H1 (cell line): ENCODE measurements around the gene DEFB110. TPM values are rescaled to one million over a fixed set of nuclear protein-coding genes. Genes with fewer than 3 reads are reported as not detected.

Experiments used
- CTCF ChIA-PET: fragments of 300-600 bp; sonication (Branson Sonifier 250); formaldehyde crosslinking; loops from one replicate; lab custom pipeline; 2021; ENCODE audit not compliant: partially characterized antibody; lab: Charles Lee
- POLR2A ChIA-PET: fragments of 300-600 bp; sonication (Branson Sonifier 250); formaldehyde crosslinking; loops from one replicate; lab custom pipeline; 2021; ENCODE audit warnings: inconsistent platforms; ENCODE audit not compliant: partially characterized antibody; lab: Charles Lee
- DNase-seq, 2 experiments: peaks; one replicate each; pipeline versions ENCODE4 v3.0.0 to v3.0.0-alpha.2; 2010 to 2022; ENCODE audit warnings: low spot score in 2 of 2, low read depth in 1 of 2, mixed read lengths in 1 of 2
- FAIRE-seq: peaks from 2 replicates; lab custom pipeline; 2011; peaks lifted over from hg19 to GRCh38; lab: Jason Lieb, UNC
- H2AFZ ChIP-seq: 2 replicates; pipeline ENCODE4 v1.8.1; 2012; ENCODE audit warnings: low read length, inconsistent platforms
- H2AK5ac ChIP-seq: 2 replicates; pipeline ENCODE4 v1.6.1; 2013; ENCODE audit warnings: low read depth, low read length
- H2BK120ac ChIP-seq: replicated peaks from 2 replicates; pipeline ENCODE3; 2013; ENCODE audit warnings: low read depth, low read length, inconsistent platforms
- H2BK12ac ChIP-seq: 2 replicates; pipeline ENCODE4 v1.6.1; 2013; ENCODE audit warnings: low read depth, low read length
- H2BK15ac ChIP-seq: 2 replicates; pipeline ENCODE4 v1.6.1; 2013; ENCODE audit warnings: low read length
- H2BK20ac ChIP-seq: 2 replicates; pipeline ENCODE4 v1.6.1; 2013; ENCODE audit warnings: low read length
- H2BK5ac ChIP-seq: 2 replicates; pipeline ENCODE4 v1.6.1; 2013; ENCODE audit warnings: low read depth, low read length
- H3K14ac ChIP-seq: 2 replicates; pipeline ENCODE4 v1.6.1; 2013; ENCODE audit warnings: inconsistent platforms; ENCODE audit not compliant: insufficient read length
- H3K18ac ChIP-seq: 2 replicates; pipeline ENCODE4 v1.6.1; 2013; ENCODE audit warnings: low read length; ENCODE audit errors: extremely low read depth
- H3K23ac ChIP-seq: 2 replicates; pipeline ENCODE4 v1.6.1; 2013; ENCODE audit warnings: inconsistent platforms; ENCODE audit not compliant: insufficient read length
- H3K23me2 ChIP-seq: 2 replicates; pipeline ENCODE4 v1.6.1; 2013; ENCODE audit warnings: low read depth, low read length
- H3K27ac ChIP-seq: 2 replicates; pipeline ENCODE4 v1.6.1; 2011; ENCODE audit warnings: low read depth, low read length, inconsistent platforms
- H3K27me3 ChIP-seq, 4 experiments: replicated peaks in 1 of 4; 1 replicate in 1 of 4; 2 replicates in 3 of 4; pipeline versions ENCODE4 v1.6.1 to v1.8.1; 2011 to 2013; ENCODE audit warnings: low read length in 3 of 4, mild to moderate bottlenecking in 3 of 4, inconsistent platforms in 2 of 4, mixed read lengths in 2 of 4, moderate library complexity in 1 of 4; ENCODE audit not compliant: control insufficient read depth in 3 of 4, insufficient read depth in 3 of 4; ENCODE audit errors: extremely low read depth in 1 of 4
- H3K36me3 ChIP-seq, 4 experiments: 2 replicates each; pipeline versions ENCODE4 v1.6.1 to v1.8.1; 2011 to 2013; ENCODE audit warnings: mild to moderate bottlenecking in 4 of 4, low read length in 3 of 4, moderate library complexity in 2 of 4, control low read depth in 1 of 4, inconsistent platforms in 1 of 4; ENCODE audit not compliant: insufficient read depth in 4 of 4, control insufficient read depth in 2 of 4
- H3K4ac ChIP-seq: replicated peaks from 2 replicates; pipeline ENCODE3; 2013; ENCODE audit warnings: low read length, low read depth, mixed read lengths, inconsistent platforms; ENCODE audit not compliant: insufficient read length
- H3K4me1 ChIP-seq, 4 experiments: replicated peaks in 1 of 4; 1 replicate in 1 of 4; 2 replicates in 3 of 4; pipeline versions ENCODE4 v1.6.1 to v1.8.1; 2011 to 2013; ENCODE audit warnings: low read length in 3 of 4, inconsistent platforms in 2 of 4, mixed read lengths in 1 of 4; ENCODE audit not compliant: insufficient read depth in 4 of 4, control insufficient read depth in 3 of 4
- H3K4me2 ChIP-seq, 2 experiments: 2 replicates each; pipeline versions ENCODE4 v1.6.1 to v1.8.1; 2011 to 2013; ENCODE audit warnings: low read depth in 2 of 2, low read length in 2 of 2, control low read depth in 1 of 2, inconsistent platforms in 1 of 2, mild to moderate bottlenecking in 1 of 2; ENCODE audit not compliant: insufficient read depth in 1 of 2
- H3K4me3 ChIP-seq, 4 experiments: fragments of 200-600, 300-600 bp in 1 of 4; sonication (generic), shearing (Covaris generic), sonication (Bioruptor Twin) in 1 of 4; 2 replicates each; pipeline versions ENCODE4 v1.5.1 to v1.8.1; 2011 to 2016; ENCODE audit warnings: low read length in 4 of 4, low read depth in 3 of 4, control low read depth in 2 of 4, inconsistent platforms in 2 of 4, mild to moderate bottlenecking in 2 of 4, mixed read lengths in 1 of 4, moderate library complexity in 1 of 4; ENCODE audit not compliant: insufficient read depth in 2 of 4; ENCODE audit errors: extremely low read depth in 1 of 4
- H3K56ac ChIP-seq: replicated peaks from 2 replicates; pipeline ENCODE3; 2013; ENCODE audit warnings: low read depth, mild to moderate bottlenecking, mixed read lengths, low read length, inconsistent platforms; ENCODE audit not compliant: insufficient read length
- H3K79me1 ChIP-seq: 2 replicates; pipeline ENCODE4 v1.6.1; 2013; ENCODE audit warnings: low read depth, low read length, control low read depth
- H3K79me2 ChIP-seq, 2 experiments: 2 replicates each; pipeline versions ENCODE4 v1.6.1 to v1.8.1; 2012 to 2013; ENCODE audit warnings: low read length in 2 of 2, mild to moderate bottlenecking in 2 of 2, inconsistent platforms in 1 of 2; ENCODE audit not compliant: insufficient read depth in 2 of 2, control insufficient read depth in 1 of 2
- H3K9ac ChIP-seq, 4 experiments: replicated peaks in 1 of 4; 1 replicate in 1 of 4; 2 replicates in 3 of 4; pipeline versions ENCODE4 v1.6.1 to v1.8.1; 2011 to 2013; ENCODE audit warnings: low read depth in 3 of 4, low read length in 3 of 4, control low read depth in 2 of 4, mild to moderate bottlenecking in 2 of 4, moderate library complexity in 2 of 4, inconsistent platforms in 1 of 4; ENCODE audit errors: extremely low read depth in 1 of 4
- H3K9me3 ChIP-seq, 2 experiments: 2 replicates each; pipeline versions ENCODE4 v1.6.1 to v1.8.1; 2012 to 2013; ENCODE audit warnings: mild to moderate bottlenecking in 2 of 2, moderate library complexity in 2 of 2, control low read depth in 1 of 2, inconsistent platforms in 1 of 2, low read depth in 1 of 2, low read length in 1 of 2, mixed read lengths in 1 of 2; ENCODE audit not compliant: insufficient read depth in 2 of 2
- H4K20me1 ChIP-seq, 2 experiments: replicated peaks in 1 of 2; 2 replicates each; pipeline versions ENCODE3 to v1.8.1; 2011 to 2013; ENCODE audit warnings: inconsistent platforms in 2 of 2, low read length in 2 of 2, mild to moderate bottlenecking in 1 of 2; ENCODE audit not compliant: insufficient read depth in 2 of 2, control insufficient read depth in 1 of 2
- H4K5ac ChIP-seq: 2 replicates; pipeline ENCODE4 v1.6.1; 2013; ENCODE audit warnings: low read length, low read depth, mixed read lengths, inconsistent platforms; ENCODE audit not compliant: insufficient read length
- H4K8ac ChIP-seq: 2 replicates; pipeline ENCODE4 v1.8.0; 2013; ENCODE audit warnings: mild to moderate bottlenecking, moderate library complexity, low read length, inconsistent platforms; ENCODE audit not compliant: insufficient read depth; ENCODE audit errors: extremely low read depth
- H4K91ac ChIP-seq: replicated peaks from 2 replicates; pipeline ENCODE3; 2013; ENCODE audit warnings: low read length, mixed read lengths, inconsistent platforms; ENCODE audit not compliant: insufficient read length
- BACH1 ChIP-seq: IDR thresholded peaks from 2 replicates; pipeline ENCODE4 v1.6.1; 2012; ENCODE audit warnings: low read length, improper control_type of control experiment
- CEBPB ChIP-seq: IDR thresholded peaks from 2 replicates; pipeline ENCODE4 v1.6.1; 2012; ENCODE audit warnings: low read depth, low read length
- EGR1 ChIP-seq: IDR thresholded peaks from 2 replicates; pipeline ENCODE4 v1.6.1; 2011; ENCODE audit warnings: low read depth, low read length, borderline replicate concordance
- EZH2 ChIP-seq: fragments of 200-600 bp; sonication (generic); IDR thresholded peaks from 2 replicates; pipeline ENCODE4 v1.7.1; 2012; ENCODE audit warnings: low read depth, mild to moderate bottlenecking, moderate library complexity, low read length, inconsistent platforms; ENCODE audit not compliant: severe bottlenecking
- JUND ChIP-seq: IDR thresholded peaks from 2 replicates; pipeline ENCODE4 v1.6.1; 2011; ENCODE audit warnings: mild to moderate bottlenecking, improper control_type of control experiment, low read length
- KDM1A ChIP-seq: fragments of 200-600, 300-600 bp; sonication (generic); IDR thresholded peaks from 2 replicates; pipeline ENCODE4 v1.7.1; 2016; ENCODE audit warnings: mild to moderate bottlenecking, low read length, borderline replicate concordance
- KDM4A ChIP-seq: IDR thresholded peaks from one replicate; pipeline ENCODE4 v1.7.1; 2012; ENCODE audit warnings: low read depth, mild to moderate bottlenecking, moderate library complexity, low read length, inconsistent platforms; ENCODE audit not compliant: severe bottlenecking
- KDM5A ChIP-seq: fragments of 200-600 bp; IDR thresholded peaks from 2 replicates; pipeline ENCODE4 v1.7.1; 2012; ENCODE audit warnings: mild to moderate bottlenecking, low read length, inconsistent platforms, mixed read lengths
- POLR2A ChIP-seq, 2 experiments: IDR thresholded peaks; 1 replicate in 1 of 2; 2 replicates in 1 of 2; pipeline ENCODE4 v1.6.1; 2011; ENCODE audit warnings: low read depth in 2 of 2, low read length in 2 of 2, mild to moderate bottlenecking in 2 of 2; ENCODE audit errors: control extremely low read depth in 1 of 2
- POU5F1 ChIP-seq: IDR thresholded peaks from 2 replicates; pipeline ENCODE4 v1.6.1; 2011; ENCODE audit warnings: low read depth, mild to moderate bottlenecking, low read length, moderate library complexity
- RBBP5 ChIP-seq: IDR thresholded peaks from 2 replicates; pipeline ENCODE4 v1.7.1; 2012; ENCODE audit warnings: low read depth, mild to moderate bottlenecking, inconsistent platforms, low read length, moderate library complexity, borderline replicate concordance
- RFX5 ChIP-seq: IDR thresholded peaks from 2 replicates; pipeline ENCODE4 v1.6.1; 2011; ENCODE audit warnings: low read depth, low read length, improper control_type of control experiment, borderline replicate concordance
- RNF2 ChIP-seq: fragments of 200-900, 300-1000 bp; sonication (generic); IDR thresholded peaks from 2 replicates; pipeline ENCODE4 v1.7.1; 2016; ENCODE audit warnings: borderline replicate concordance, low read depth, mild to moderate bottlenecking, antibody characterized with exemption, low read length; ENCODE audit not compliant: poor library complexity, severe bottlenecking; ENCODE audit errors: missing control alignments
- SP1 ChIP-seq: IDR thresholded peaks from 2 replicates; pipeline ENCODE4 v1.6.1; 2011; ENCODE audit warnings: low read depth, low read length
- TAF1 ChIP-seq: IDR thresholded peaks from 2 replicates; pipeline ENCODE4 v1.6.1; 2011; ENCODE audit warnings: mild to moderate bottlenecking, low read depth, low read length
- TBP ChIP-seq: IDR thresholded peaks from 2 replicates; pipeline ENCODE4 v1.6.1; 2011; ENCODE audit warnings: low read depth, low read length, improper control_type of control experiment
- WGBS, 2 experiments: shearing (Covaris generic) in 1 of 2; methylation state at CpG; one replicate each; pipeline versions ENCODE4 v1.1.6 to v1.1.7; 2013 to 2015; ENCODE audit warnings: low lambda C conversion rate in 2 of 2, mixed read lengths in 2 of 2, inconsistent platforms in 1 of 2, low coverage in 1 of 2, missing lambda C conversion rate in 1 of 2; ENCODE audit not compliant: insufficient replicate concordance in 2 of 2, insufficient coverage in 1 of 2, insufficient read length in 1 of 2; ENCODE audit errors: extremely low coverage in 1 of 2, missing lambda C conversion rate in 1 of 2; 5-methylcytosine and 5-hydroxymethylcytosine counted together
- polyA plus RNA-seq, 7 experiments: library from polyadenylated mRNA; depleted of rRNA in 3 of 7; stranded (reverse) in 5 of 7; unstranded in 2 of 7; fragments of >200 nt in 5 of 7; fragments of 200-250 nt in 2 of 7; gene quantifications; 1 replicate in 5 of 7; 2 replicates in 1 of 7; 4 replicates in 1 of 7; pipeline versions ENCODE4 v1.2.1 to v1.2.3, GENCODE V29; 2011 to 2013; ENCODE audit warnings: missing spikeins in 2 of 7, mixed read lengths in 2 of 7
- total RNA-seq: library from RNA; stranded (reverse); fragmentation: NEBNext Ultra II Directional; extraction: Animal tissue kit (Norgen Biotek cat#: 25700); gene quantifications from 2 replicates; pipeline ENCODE4 v1.2.1, GENCODE V29; 2021

DEFB110 gene
- total and polyA plus RNA-seq, 2 of the 8 experiments (the other 6 are each of a cell fraction or from before 2014, with no cell fraction given), result not detected

DNA sequence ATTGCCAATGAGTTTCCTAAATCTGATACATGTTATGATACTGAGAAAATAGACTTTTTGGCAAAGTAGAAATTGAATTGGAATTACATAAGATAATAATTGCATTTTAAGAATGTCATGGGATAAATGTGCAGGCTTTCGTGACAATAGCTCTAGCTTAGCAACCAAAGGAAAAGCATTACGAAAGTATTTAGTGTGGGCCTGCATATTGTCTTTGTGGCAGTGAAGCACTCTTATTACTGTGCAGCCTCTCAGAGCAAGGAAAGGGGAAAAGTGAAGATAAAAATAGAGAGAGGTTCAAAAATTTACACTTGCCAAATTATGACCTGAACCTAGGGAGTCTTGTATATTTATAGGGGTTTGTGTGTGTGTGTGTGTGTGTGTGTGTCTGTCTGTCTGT lies 39.7 kb downstream of the DEFB110 start:
- Histone ChIP-seq H2AFZ (no peak overlapping the region), H3K14ac (no peak overlapping the region), H4K5ac (no peak overlapping the region), H3K18ac (no peak overlapping the region), H4K20me1 (no peaks in the 10 kb centered on the region), H3K79me1 (no peaks in the 10 kb centered on the region), H3K9ac (no peak overlapping the region), H3K27me3 (no peaks in the 10 kb centered on the region), H4K91ac (no peak overlapping the region), H3K9me3 (no peaks in the 10 kb centered on the region), H2BK5ac (no peak overlapping the region), H3K36me3 (no peaks in the 10 kb centered on the region), H2BK12ac (no peak overlapping the region), H3K4ac (no peak overlapping the region), H2BK20ac (no peak overlapping the region), H3K4me3 (no peak overlapping the region), H3K79me2 (no peaks in the 10 kb centered on the region), H4K8ac (no peak overlapping the region), H3K56ac (no peak overlapping the region), H3K4me1 (no peaks in the 10 kb centered on the region; a peak in 2 of 7 replicates), H3K27ac (no peak overlapping the region), H3K23me2 (no peaks in the 10 kb centered on the region), H3K4me2 (no peak overlapping the region), H2BK120ac (no peak overlapping the region), H3K23ac (no peak overlapping the region), H2AK5ac (no peak overlapping the region), H2BK15ac (no peak overlapping the region)
- 88% methylated on average over 2 of the region's 2 CpGs; no CpG with 5 or more reads in 1 of the 2 experiments for WGBS, 2 experiments
- POLR2A ChIA-PET, result no interaction called here
- TF ChIP-seq RNF2, result no peak
- no peak for TF ChIP-seq POLR2A (IDR thresholded peaks at IDR 0.05; ENCODE audit: control extremely low read depth in 1 of 2, low read depth in 2 of 2, low read length in 2 of 2)
- no peak for TF ChIP-seq JUND
- no peak for TF ChIP-seq KDM5A
- no peak for TF ChIP-seq TBP
- TF ChIP-seq BACH1, result no peak
- no peak for TF ChIP-seq KDM1A
- TF ChIP-seq TAF1, result no peak
- no peak for TF ChIP-seq CEBPB
- TF ChIP-seq RBBP5, result no peak
- no peak for TF ChIP-seq SP1
- no peak for TF ChIP-seq EGR1
- TF ChIP-seq POU5F1, result no peak
- no peak for TF ChIP-seq KDM4A
- no peak for TF ChIP-seq RFX5
- no peak for TF ChIP-seq EZH2
- no peak for DNase-seq
- FAIRE-seq, result no peak
- CTCF ChIA-PET, result no interaction called here
